ENCODE results near the gene ROCK1. TPM values are rescaled to one million over a fixed set of nuclear protein-coding genes. Genes with fewer than 3 reads are reported as not detected.

ROCK1 gene
- total and polyA plus RNA-seq, 2 of the 8 experiments (the other 6 are each of a cell fraction or from before 2014, with no cell fraction given), result 4.2 to 48.9 TPM

- POLR2A ChIA-PET (ENCODE audit: partially characterized antibody), result no interaction called here
- no peak overlapping the region for H2BK12ac ChIP-seq (ENCODE audit: low read depth, low read length)
- H2BK20ac ChIP-seq (ENCODE audit: low read length), result no peak overlapping the region
- no peaks in the 10 kb centered on the region; a peak in 2 of 8 replicates for H3K36me3 ChIP-seq (ENCODE audit: control insufficient read depth in 2 of 4, insufficient read depth in 4 of 4, low read length in 3 of 4)
- H3K9ac ChIP-seq (replicated peaks in 1 of 4; ENCODE audit: extremely low read depth in 1 of 4, low read depth in 3 of 4, low read length in 3 of 4), result no peak overlapping the region
- H3K27ac ChIP-seq (ENCODE audit: low read depth, low read length), result no peak overlapping the region
- H3K27me3 ChIP-seq (replicated peaks in 1 of 4; ENCODE audit: control insufficient read depth in 3 of 4, extremely low read depth in 1 of 4, insufficient read depth in 3 of 4, low read length in 3 of 4), result no peaks in the 10 kb centered on the region
- peaks cover 0 to 23% of the 10 kb centered on the region in 2 experiments; a peak in 2 of 4 replicates for H3K79me2 ChIP-seq (ENCODE audit: control insufficient read depth in 1 of 2, insufficient read depth in 2 of 2, low read length in 2 of 2)
- H2BK15ac ChIP-seq (ENCODE audit: low read length), result no peak overlapping the region
- no peak overlapping the region for H3K4ac ChIP-seq (replicated peaks; ENCODE audit: insufficient read length, low read depth, low read length)
- no peaks in the 10 kb centered on the region for H3K79me1 ChIP-seq (ENCODE audit: low read depth, low read length)
- no peak overlapping the region for H4K5ac ChIP-seq (ENCODE audit: insufficient read length, low read depth, low read length)
- H3K4me2 ChIP-seq (ENCODE audit: insufficient read depth in 1 of 2, low read depth in 2 of 2, low read length in 2 of 2), result no peak overlapping the region
- no peak overlapping the region for H2BK5ac ChIP-seq (ENCODE audit: low read depth, low read length)
- no peak overlapping the region for H2AK5ac ChIP-seq (ENCODE audit: low read depth, low read length)
- DNase-seq (ENCODE audit: low read depth in 1 of 2, low spot score in 2 of 2) (no peak), FAIRE-seq (no peak)
- H3K23me2 ChIP-seq (ENCODE audit: low read depth, low read length), result no peaks in the 10 kb centered on the region; the same call in 1 of the 2 replicates
- H2AFZ ChIP-seq (ENCODE audit: low read length), result no peak overlapping the region
- H3K18ac ChIP-seq (ENCODE audit: extremely low read depth, low read length), result no peak overlapping the region
- no peaks in the 10 kb centered on the region for H3K4me1 ChIP-seq (replicated peaks in 1 of 4; ENCODE audit: control insufficient read depth in 3 of 4, insufficient read depth in 4 of 4, low read length in 3 of 4)
- no peak overlapping the region for H2BK120ac ChIP-seq (replicated peaks; ENCODE audit: low read depth, low read length)
- no peak overlapping the region for H3K23ac ChIP-seq (ENCODE audit: insufficient read length)
- H3K4me3 ChIP-seq (ENCODE audit: extremely low read depth in 1 of 4, insufficient read depth in 2 of 4, low read depth in 3 of 4, low read length in 4 of 4), result no peak overlapping the region
- H4K8ac ChIP-seq (ENCODE audit: extremely low read depth, insufficient read depth, low read length), result no peak overlapping the region
- no peaks in the 10 kb centered on the region for H4K20me1 ChIP-seq (replicated peaks in 1 of 2; ENCODE audit: control insufficient read depth in 1 of 2, insufficient read depth in 2 of 2, low read length in 2 of 2)
- CTCF ChIA-PET (ENCODE audit: partially characterized antibody), result interaction anchor here (0.6 to 1.2 kb wide), 3 partner anchors 65 to 516 kb away, joined by 3 to 4 read pairs (median 3); no protein-coding TSS in a partner anchor
- H3K14ac ChIP-seq (ENCODE audit: insufficient read length), result no peak overlapping the region
- H3K9me3 ChIP-seq (ENCODE audit: insufficient read depth in 2 of 2, low read depth in 1 of 2, low read length in 1 of 2), result no peaks in the 10 kb centered on the region
- no peak overlapping the region for H4K91ac ChIP-seq (replicated peaks; ENCODE audit: insufficient read length, low read length)
- H3K56ac ChIP-seq (replicated peaks; ENCODE audit: insufficient read length, low read depth, low read length), result no peak overlapping the region
- no peak for TF ChIP-seq POU5F1 (IDR thresholded peaks at IDR 0.05; ENCODE audit: low read depth, low read length)
- no peak for TF ChIP-seq ZNF274 (IDR thresholded peaks at IDR 0.05; ENCODE audit: borderline replicate concordance, extremely low read depth, low read length)
- no peak for TF ChIP-seq ATF2 (IDR thresholded peaks at IDR 0.05; ENCODE audit: low read length)
- TF ChIP-seq BRCA1 (IDR thresholded peaks at IDR 0.05; ENCODE audit: low read depth, low read length), result no peak
- no peak for TF ChIP-seq BCL11A (IDR thresholded peaks at IDR 0.05; ENCODE audit: low read depth in 2 of 2, low read length in 2 of 2)
- no peak for TF ChIP-seq CTCF (IDR thresholded peaks at IDR 0.05; ENCODE audit: control extremely low read depth in 1 of 3, insufficient read depth in 1 of 3, low read depth in 1 of 3, low read length in 3 of 3)
- no peak for TF ChIP-seq TAF1 (IDR thresholded peaks at IDR 0.05; ENCODE audit: low read depth, low read length)
- TF ChIP-seq ASH2L (IDR thresholded peaks at IDR 0.05; ENCODE audit: low read length), result no peak
- TF ChIP-seq MAX (IDR thresholded peaks at IDR 0.05), result no peak
- TF ChIP-seq KDM4A (IDR thresholded peaks at IDR 0.05; ENCODE audit: low read depth, low read length, severe bottlenecking), result no peak
- no peak for TF ChIP-seq EP300 (IDR thresholded peaks at IDR 0.05; ENCODE audit: borderline replicate concordance in 1 of 2, low read depth in 2 of 2, low read length in 2 of 2)
These were observed 58.5 kb downstream of the ROCK1 start for GRCh38 chr18:21053127-21053526.

Data from H1 (cell line).